GM12891 (cell line): Measurements from ENCODE around the gene RBM11.

Source experiments
- PAX5 ChIP-seq: IDR thresholded peaks from 2 replicates; pipeline ENCODE4 v1.6.1; 2011; ENCODE audit warnings: low read length, moderate library complexity, mild to moderate bottlenecking; ENCODE audit not compliant: insufficient read depth, severe bottlenecking
- POLR2A ChIP-seq: IDR thresholded peaks from 2 replicates; pipeline ENCODE4 v1.6.1; 2011; ENCODE audit warnings: low read depth, low read length, control low read depth
- POLR2AphosphoS5 ChIP-seq: IDR thresholded peaks from 2 replicates; pipeline ENCODE4 v1.6.1; 2011; ENCODE audit warnings: low read depth, low read length, control low read depth
- SPI1 ChIP-seq: IDR thresholded peaks from 2 replicates; pipeline ENCODE4 v1.6.1; 2011; ENCODE audit warnings: low read depth, low read length, control low read depth
- TAF1 ChIP-seq: IDR thresholded peaks from 2 replicates; pipeline ENCODE4 v1.6.1; 2011; ENCODE audit warnings: low read depth, low read length, control low read depth

DNA sequence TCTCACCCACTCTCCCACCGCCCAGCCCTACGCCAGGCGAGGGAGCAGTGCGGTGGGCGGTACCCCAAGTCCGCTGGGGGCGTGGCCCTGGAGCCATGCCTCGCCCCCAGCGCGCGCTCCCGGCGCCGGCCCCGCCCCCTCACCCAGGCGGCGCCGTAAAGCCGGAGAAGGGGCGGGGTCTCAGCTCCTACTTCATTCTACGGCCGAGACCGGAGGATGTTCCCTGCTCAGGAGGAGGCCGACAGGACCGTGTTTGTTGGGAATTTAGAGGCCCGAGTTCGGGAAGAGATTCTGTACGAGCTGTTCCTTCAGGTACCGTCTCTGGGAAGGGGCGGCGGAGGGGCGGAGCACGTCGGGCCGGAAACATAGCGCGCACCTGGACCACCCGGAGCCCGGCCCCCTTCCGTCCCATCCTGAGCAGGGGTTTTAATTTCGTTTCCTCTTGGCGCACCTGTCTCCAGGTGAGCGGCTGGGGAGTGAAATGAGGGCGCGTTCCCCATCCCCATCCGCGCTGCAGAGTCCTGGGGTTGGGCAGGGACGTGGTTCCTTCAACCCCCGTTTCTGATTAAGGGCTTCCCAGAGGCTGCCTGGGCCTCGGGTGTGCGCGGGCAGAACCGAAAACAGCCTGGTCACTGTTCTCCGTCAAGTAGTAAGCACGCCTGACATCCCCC is at the start of gene RBM11:
- TF ChIP-seq TAF1 (no peak), POLR2AphosphoS5 (no peak), POLR2A (no peak), SPI1 (no peak), PAX5 (no peak)
